ENCODE data around the gene MIS18A.
"Not testable (repeated sequence)": the region's sequence is repeated elsewhere in the genome, so short reads cannot be mapped to it uniquely, and the experiment has no call there.

The MIS18A gene

GRCh38 chr21:32278518-32279376, at the start of gene MIS18A:
Gene MIS18A, minus strand, starts transcription at chr21:32279049. Its CDS starts 35 bp downstream, at chr21:32279014.
- DNase-seq (ENCODE audit: low read depth in 2 of 2) = peak; percentile 86 to 87

GRCh38 chr21:32328595-32328994, 49.7 kb upstream of the MIS18A start:
- peak; percentile 48 to 54 for DNase-seq (ENCODE audit: low read depth in 2 of 2)

- no peak for DNase-seq (ENCODE audit: low read depth in 2 of 2)
Observed at GRCh38 chr21:32325706-32326105, 46.9 kb upstream of the MIS18A start.

- no peak for DNase-seq (ENCODE audit: low read depth in 2 of 2)
Observed at GRCh38 chr21:32322676-32323075, 43.8 kb upstream of the MIS18A start.

GRCh38 chr21:32322103-32322502, 43.3 kb upstream of the MIS18A start:
- no peak for DNase-seq (ENCODE audit: low read depth in 2 of 2)

GRCh38 chr21:32321480-32321879, 42.6 kb upstream of the MIS18A start:
- no peak for DNase-seq (ENCODE audit: low read depth in 2 of 2)

GRCh38 chr21:32320726-32321125, 41.9 kb upstream of the MIS18A start:
- DNase-seq (ENCODE audit: low read depth in 2 of 2) = no peak

- no peak for DNase-seq (ENCODE audit: low read depth in 2 of 2)
Observed at GRCh38 chr21:32320059-32320458, 41.2 kb upstream of the MIS18A start.

GRCh38 chr21:32319012-32319411, 40.2 kb upstream of the MIS18A start:
- no peak for DNase-seq (ENCODE audit: low read depth in 2 of 2)

GRCh38 chr21:32317726-32318125, 38.9 kb upstream of the MIS18A start:
- DNase-seq (ENCODE audit: low read depth in 2 of 2) = no peak

- DNase-seq (ENCODE audit: low read depth in 2 of 2) = no peak
Observed at GRCh38 chr21:32316361-32317215, 37.7 kb upstream of the MIS18A start.

GRCh38 chr21:32315511-32316281, 36.8 kb upstream of the MIS18A start:
- DNase-seq (ENCODE audit: low read depth in 2 of 2) = no peak

GRCh38 chr21:32314806-32315205, 36.0 kb upstream of the MIS18A start:
- DNase-seq (ENCODE audit: low read depth in 2 of 2) = no peak

- DNase-seq (ENCODE audit: low read depth in 2 of 2) = no peak
Observed at GRCh38 chr21:32312976-32313375, 34.1 kb upstream of the MIS18A start.

GRCh38 chr21:32312326-32312725, 33.5 kb upstream of the MIS18A start:
- no peak for DNase-seq (ENCODE audit: low read depth in 2 of 2)

- no peak for DNase-seq (ENCODE audit: low read depth in 2 of 2)
Observed at GRCh38 chr21:32311621-32312020, 32.8 kb upstream of the MIS18A start.

GRCh38 chr21:32310976-32311375, 32.1 kb upstream of the MIS18A start:
- not testable (repeated sequence) for DNase-seq (ENCODE audit: low read depth in 2 of 2)

GRCh38 chr21:32309906-32310460, 31.1 kb upstream of the MIS18A start:
- no peak for DNase-seq (ENCODE audit: low read depth in 2 of 2)

GRCh38 chr21:32308696-32309095, 29.8 kb upstream of the MIS18A start:
- DNase-seq (ENCODE audit: low read depth in 2 of 2) = no peak

- peak in 1 of 2 experiments; percentile 18 for DNase-seq (ENCODE audit: low read depth in 2 of 2)
Observed at GRCh38 chr21:32307706-32308105, 28.9 kb upstream of the MIS18A start.

- DNase-seq (ENCODE audit: low read depth in 2 of 2) = no peak
Observed at GRCh38 chr21:32306021-32306780, 27.4 kb upstream of the MIS18A start.

All from fibroblast of skin of left quadriceps (primary cell).